ENCODE results near the gene TP53BP2. TPM values are rescaled to one million over a fixed set of nuclear protein-coding genes. Genes with fewer than 3 reads are reported as not detected.
"Not testable (repeated sequence)": the region's sequence is repeated elsewhere in the genome, so short reads cannot be mapped to it uniquely, and the experiment has no call there.

The TP53BP2 gene
- total RNA-seq, 2 experiments from 2014 or later = 31.4 to 35.2 TPM

- ChIA-PET CTCF (no interaction called here), POLR2A (no interaction called here)
- H3K27me3 Mint-ChIP-seq (ENCODE audit: low read depth) = peaks cover 39% of the 10 kb centered on the region
- no peak for DNase-seq
- no peak overlapping the region for H3K27ac Mint-ChIP-seq
- ATAC-seq = no peak
- no peak overlapping the region for H3K4me3 Mint-ChIP-seq
- no peaks in the 10 kb centered on the region for H3K36me3 Mint-ChIP-seq (ENCODE audit: low read depth)
- H3K4me1 Mint-ChIP-seq (ENCODE audit: low read depth) = no peaks in the 10 kb centered on the region
- H3K9me3 Mint-ChIP-seq (ENCODE audit: insufficient read depth) = no peaks in the 10 kb centered on the region
Measured at GRCh38 chr1:223870617-223871574, 25.1 kb upstream of the TP53BP2 start.

- H3K4me3 Mint-ChIP-seq; POLR2A ChIA-PET; ATAC-seq; H3K27ac Mint-ChIP-seq; H3K36me3 Mint-ChIP-seq (ENCODE audit: low read depth); DNase-seq; H3K9me3 Mint-ChIP-seq (ENCODE audit: insufficient read depth); H3K4me1 Mint-ChIP-seq (ENCODE audit: low read depth); CTCF ChIA-PET: not testable (repeated sequence)
- H3K27me3 Mint-ChIP-seq (ENCODE audit: low read depth) = peaks cover 38% of the 10 kb centered on the region
Measured at GRCh38 chr1:223864599-223865368, 19.0 kb upstream of the TP53BP2 start.

- Mint-ChIP-seq H3K27ac (no peak overlapping the region), H3K9me3 (ENCODE audit: insufficient read depth) (no peaks in the 10 kb centered on the region), H3K4me1 (ENCODE audit: low read depth) (no peaks in the 10 kb centered on the region), H3K4me3 (no peak overlapping the region), H3K27me3 (ENCODE audit: low read depth) (peaks cover 39% of the 10 kb centered on the region), H3K36me3 (ENCODE audit: low read depth) (no peaks in the 10 kb centered on the region)
- ATAC-seq (no peak), DNase-seq (no peak)
- ChIA-PET POLR2A (no interaction called here), CTCF (no interaction called here)
Measured at GRCh38 chr1:223864084-223864483, 18.3 kb upstream of the TP53BP2 start.

GRCh38 chr1:223861904-223862303 lies 16.2 kb upstream of the TP53BP2 start:
- ChIA-PET CTCF (no interaction called here), POLR2A (no interaction called here)

GRCh38 chr1:223860051-223860622 lies 14.4 kb upstream of the TP53BP2 start:
- CTCF ChIA-PET = interaction anchor here (1.3 kb wide), 1 partner anchor 13 kb away, joined by 4 read pairs; no protein-coding TSS in a partner anchor
- Mint-ChIP-seq H3K27me3 (ENCODE audit: low read depth) (peaks cover 10% of the 10 kb centered on the region), H3K4me1 (ENCODE audit: low read depth) (no peaks in the 10 kb centered on the region), H3K4me3 (no peak overlapping the region), H3K27ac (no peak overlapping the region), H3K9me3 (ENCODE audit: insufficient read depth) (no peaks in the 10 kb centered on the region), H3K36me3 (ENCODE audit: low read depth) (no peaks in the 10 kb centered on the region)
- DNase-seq = no peak
- ATAC-seq = no peak
- POLR2A ChIA-PET = no interaction called here

More at GRCh38 chr1:223861904-223862303, 16.2 kb upstream of the TP53BP2 start:
- peaks cover 22% of the 10 kb centered on the region for H3K27me3 Mint-ChIP-seq (ENCODE audit: low read depth)
- no peaks in the 10 kb centered on the region for H3K9me3 Mint-ChIP-seq (ENCODE audit: insufficient read depth)
- ATAC-seq = no peak
- no peak overlapping the region for H3K27ac Mint-ChIP-seq
- no peaks in the 10 kb centered on the region for H3K36me3 Mint-ChIP-seq (ENCODE audit: low read depth)
- H3K4me1 Mint-ChIP-seq (ENCODE audit: low read depth) = no peaks in the 10 kb centered on the region
- DNase-seq = no peak
- no peak overlapping the region for H3K4me3 Mint-ChIP-seq

- ATAC-seq (no peak), DNase-seq (no peak)
- ChIA-PET CTCF (no interaction called here), POLR2A (no interaction called here)
- Mint-ChIP-seq H3K27me3 (ENCODE audit: low read depth) (peaks cover 10% of the 10 kb centered on the region), H3K4me1 (ENCODE audit: low read depth) (no peaks in the 10 kb centered on the region), H3K27ac (no peak overlapping the region), H3K9me3 (ENCODE audit: insufficient read depth) (no peaks in the 10 kb centered on the region), H3K36me3 (ENCODE audit: low read depth) (no peaks in the 10 kb centered on the region), H3K4me3 (no peak overlapping the region)
Measured at GRCh38 chr1:223859058-223859457, 13.3 kb upstream of the TP53BP2 start.

GRCh38 chr1:223856386-223856785 lies 10.6 kb upstream of the TP53BP2 start:
- Mint-ChIP-seq H3K27ac (no peak overlapping the region), H3K9me3 (ENCODE audit: insufficient read depth) (no peaks in the 10 kb centered on the region), H3K36me3 (ENCODE audit: low read depth) (no peaks in the 10 kb centered on the region), H3K4me3 (no peak overlapping the region), H3K4me1 (ENCODE audit: low read depth) (peaks cover 7% of the 10 kb centered on the region), H3K27me3 (ENCODE audit: low read depth) (peaks cover 10% of the 10 kb centered on the region)
- POLR2A ChIA-PET = no interaction called here
- CTCF ChIA-PET = no interaction called here
- no peak for ATAC-seq
- DNase-seq = no peak

GRCh38 chr1:223853748-223854147 lies 8.0 kb upstream of the TP53BP2 start:
- Mint-ChIP-seq H3K4me3 (no peak overlapping the region), H3K4me1 (ENCODE audit: low read depth) (peaks cover 7% of the 10 kb centered on the region), H3K36me3 (ENCODE audit: low read depth) (no peaks in the 10 kb centered on the region), H3K27ac (no peak overlapping the region), H3K9me3 (ENCODE audit: insufficient read depth) (no peaks in the 10 kb centered on the region), H3K27me3 (ENCODE audit: low read depth) (peaks cover 7% of the 10 kb centered on the region)
- ATAC-seq = no peak
- DNase-seq = no peak
- CTCF ChIA-PET = interaction anchor here (1.1 to 1.5 kb wide), 2 partner anchors 12 to 42 kb away, joined by 3 read pairs; no protein-coding TSS in a partner anchor
- POLR2A ChIA-PET = interaction anchor here (1.0 kb wide), 1 partner anchor 9 kb away, joined by 3 read pairs; no protein-coding TSS in a partner anchor

GRCh38 chr1:223853275-223853674 lies 7.5 kb upstream of the TP53BP2 start:
- ATAC-seq = no peak
- no peaks in the 10 kb centered on the region for H3K9me3 Mint-ChIP-seq (ENCODE audit: insufficient read depth)
- peaks cover 7% of the 10 kb centered on the region for H3K4me1 Mint-ChIP-seq (ENCODE audit: low read depth)
- CTCF ChIA-PET = interaction anchor here (1.1 to 1.5 kb wide), 2 partner anchors 11 to 41 kb away, joined by 3 read pairs; no protein-coding TSS in a partner anchor
- H3K27ac Mint-ChIP-seq = no peak overlapping the region
- peaks cover 7% of the 10 kb centered on the region for H3K27me3 Mint-ChIP-seq (ENCODE audit: low read depth)
- no peaks in the 10 kb centered on the region for H3K36me3 Mint-ChIP-seq (ENCODE audit: low read depth)
- POLR2A ChIA-PET = interaction anchor here (1.0 kb wide), 1 partner anchor 8 kb away, joined by 3 read pairs; no protein-coding TSS in a partner anchor
- no peak overlapping the region for H3K4me3 Mint-ChIP-seq
- no peak for DNase-seq

GRCh38 chr1:223852337-223852736 lies 6.6 kb upstream of the TP53BP2 start:
- ChIA-PET CTCF (interaction anchor here (1.5 kb wide), 1 partner anchor 10 kb away, joined by 3 read pairs; no protein-coding TSS in a partner anchor), POLR2A (no interaction called here)
- DNase-seq (no peak), ATAC-seq (no peak)
- Mint-ChIP-seq H3K36me3 (ENCODE audit: low read depth) (no peaks in the 10 kb centered on the region), H3K27me3 (ENCODE audit: low read depth) (peaks cover 7% of the 10 kb centered on the region), H3K4me1 (ENCODE audit: low read depth) (peaks cover 12% of the 10 kb centered on the region), H3K9me3 (ENCODE audit: insufficient read depth) (no peaks in the 10 kb centered on the region), H3K4me3 (no peak overlapping the region), H3K27ac (no peak overlapping the region)

- peaks cover 23% of the 10 kb centered on the region for H3K4me1 Mint-ChIP-seq (ENCODE audit: low read depth)
- CTCF ChIA-PET = no interaction called here
- no peak overlapping the region for H3K27ac Mint-ChIP-seq
Measured at GRCh38 chr1:223849352-223850254, 3.9 kb upstream of the TP53BP2 start.

More at GRCh38 chr1:223849352-223850254, 3.9 kb upstream of the TP53BP2 start:
- DNase-seq (no peak), ATAC-seq (no peak)
- POLR2A ChIA-PET = no interaction called here
- no peak overlapping the region for H3K4me3 Mint-ChIP-seq
- no peaks in the 10 kb centered on the region for H3K9me3 Mint-ChIP-seq (ENCODE audit: insufficient read depth)
- peaks cover 4% of the 10 kb centered on the region for H3K36me3 Mint-ChIP-seq (ENCODE audit: low read depth)
- H3K27me3 Mint-ChIP-seq (ENCODE audit: low read depth) = peaks cover 7% of the 10 kb centered on the region
